Uterus (tissue), 2 donors: ENCODE measurements around the gene USP12.

Source experiments
- POLR2A ChIP-seq, 2 donors: fragments of 450-650 bp; IDR thresholded peaks; one replicate each; pipeline ENCODE4 v1.6.1; 2016; ENCODE audit warnings: antibody characterized with exemption in 2 of 2, mild to moderate bottlenecking in 1 of 2, moderate library complexity in 1 of 2
- TF ChIP-seq, protein P1 (sequence below), 4 experiments: fragments of 200-600 bp in 2 of 4; fragments of 450-650 bp in 2 of 4; sonication (generic) in 2 of 4; IDR thresholded peaks; one replicate each; pipeline ENCODE4 v1.5.1; 2016 to 2019; ENCODE audit warnings: antibody characterized with exemption in 4 of 4, mild to moderate bottlenecking in 2 of 4, moderate library complexity in 1 of 4

- TF ChIP-seq, protein P1, sequence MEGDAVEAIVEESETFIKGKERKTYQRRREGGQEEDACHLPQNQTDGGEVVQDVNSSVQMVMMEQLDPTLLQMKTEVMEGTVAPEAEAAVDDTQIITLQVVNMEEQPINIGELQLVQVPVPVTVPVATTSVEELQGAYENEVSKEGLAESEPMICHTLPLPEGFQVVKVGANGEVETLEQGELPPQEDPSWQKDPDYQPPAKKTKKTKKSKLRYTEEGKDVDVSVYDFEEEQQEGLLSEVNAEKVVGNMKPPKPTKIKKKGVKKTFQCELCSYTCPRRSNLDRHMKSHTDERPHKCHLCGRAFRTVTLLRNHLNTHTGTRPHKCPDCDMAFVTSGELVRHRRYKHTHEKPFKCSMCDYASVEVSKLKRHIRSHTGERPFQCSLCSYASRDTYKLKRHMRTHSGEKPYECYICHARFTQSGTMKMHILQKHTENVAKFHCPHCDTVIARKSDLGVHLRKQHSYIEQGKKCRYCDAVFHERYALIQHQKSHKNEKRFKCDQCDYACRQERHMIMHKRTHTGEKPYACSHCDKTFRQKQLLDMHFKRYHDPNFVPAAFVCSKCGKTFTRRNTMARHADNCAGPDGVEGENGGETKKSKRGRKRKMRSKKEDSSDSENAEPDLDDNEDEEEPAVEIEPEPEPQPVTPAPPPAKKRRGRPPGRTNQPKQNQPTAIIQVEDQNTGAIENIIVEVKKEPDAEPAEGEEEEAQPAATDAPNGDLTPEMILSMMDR (IDR thresholded peaks at IDR 0.05): no peak
- TF ChIP-seq POLR2A (IDR thresholded peaks at IDR 0.05): no peak
These were observed 33.0 kb downstream of the USP12 start for GRCh38 chr13:27138457-27139093.
